K562 (cell line): ENCODE data around the gene HIRIP3. TPM values are rescaled to one million over a fixed set of nuclear protein-coding genes. Genes with fewer than 3 reads are reported as not detected.

ENCODE experiments used
- CTCFL ChIP-seq: IDR thresholded peaks from 2 replicates; pipeline ENCODE4 v1.6.1; 2011; ENCODE audit warnings: borderline replicate concordance, low read depth, mild to moderate bottlenecking, moderate library complexity, low read length; ENCODE audit not compliant: insufficient read depth, poor library complexity, severe bottlenecking
- EP400 ChIP-seq: fragments of 450-650 bp; IDR thresholded peaks from 2 replicates; pipeline ENCODE4 v1.6.1; 2017; ENCODE audit warnings: antibody characterized with exemption, mild to moderate bottlenecking, moderate library complexity
- ETV5 ChIP-seq: sonication (generic); formaldehyde crosslinking; IDR thresholded peaks from 2 replicates; pipeline ENCODE4 v1.4.0; 2020; ENCODE audit warnings: low read depth, mild to moderate bottlenecking, missing genetic modification reagents
- MTA1 ChIP-seq: fragments of 450-650 bp; IDR thresholded peaks from 2 replicates; pipeline ENCODE4 v1.6.1; 2017; ENCODE audit warnings: borderline replicate concordance
- NR2C2 ChIP-seq, 2 experiments: fragments of 200-800 bp in 1 of 2; sonication (Bioruptor generic) in 1 of 2; sonication (generic) in 1 of 2; formaldehyde crosslinking in 1 of 2; IDR thresholded peaks; 2 replicates each; pipeline versions ENCODE4 v1.6.1 to v1.8.0; 2016 to 2022; ENCODE audit warnings: mild to moderate bottlenecking in 1 of 2, missing compliant biosample characterization in 1 of 2, missing genetic modification characterization in 1 of 2, missing genetic modification reagents in 1 of 2
- SIN3A ChIP-seq, 2 experiments: fragments of 150-350 bp in 1 of 2; IDR thresholded peaks; 2 replicates each; pipeline ENCODE4 v1.6.1; 2011 to 2016; ENCODE audit warnings: borderline replicate concordance in 2 of 2, low read depth in 2 of 2, low read length in 2 of 2, mild to moderate bottlenecking in 2 of 2, moderate library complexity in 2 of 2; ENCODE audit not compliant: control insufficient read depth in 1 of 2
- SP2 ChIP-seq: IDR thresholded peaks from 2 replicates; pipeline ENCODE4 v1.6.1; 2011; ENCODE audit warnings: mild to moderate bottlenecking, low read depth, low read length, moderate library complexity; ENCODE audit not compliant: poor library complexity, severe bottlenecking; ENCODE audit errors: extremely low read depth
- USF2 ChIP-seq: sonication (generic); formaldehyde crosslinking; IDR thresholded peaks from 2 replicates; pipeline ENCODE4 v1.5.0; 2020; ENCODE audit warnings: missing genetic modification reagents
- polyA plus RNA-seq, 8 experiments: library from polyadenylated mRNA; depleted of rRNA in 4 of 8; stranded (reverse) in 5 of 8; unstranded in 3 of 8; fragments of >200 nt; fragmentation: Nextera tagmentation in 2 of 8; fragmentation: Illumina TruSeq in 1 of 8; extraction: Ambion mirVana in 2 of 8; extraction: Trizol in 1 of 8; gene quantifications; 2 replicates each; pipeline versions ENCODE4 v1.2.1 to v1.2.3, GENCODE V29; 2011 to 2014; ENCODE audit warnings: inconsistent platforms in 1 of 8, missing spikeins in 1 of 8
- total RNA-seq, 7 experiments: library from RNA; depleted of rRNA in 6 of 7; stranded (reverse); fragments of >200 nt in 6 of 7; fragmentation: Illumina TruSeq in 2 of 7; extraction: Trizol in 2 of 7; gene quantifications; 2 replicates each; pipeline versions ENCODE4 v1.2.1 to v1.2.3, GENCODE V29; 2011 to 2021; ENCODE audit warnings: low replicate concordance in 1 of 7

HIRIP3 gene
- total and polyA plus RNA-seq, 9 of the 15 experiments (the other 6 are each of a cell fraction or from before 2014, with no cell fraction given) = 3.3 to 38.2 (median 18.2) TPM

GRCh38 chr16:29974291-29975133 lies 20.9 kb downstream of the HIRIP3 start (continued):
- TF ChIP-seq SP2 = no peak
- no peak; the same call in 1 of the 2 replicates for TF ChIP-seq NR2C2 (CRISPR knock-in tag; IDR thresholded peaks at IDR 0.05)
- TF ChIP-seq NR2C2 (tag; IDR thresholded peaks at IDR 0.05) = 0 out of 2 replicates have a peak, but pooled peaks have one; percentile 30
- TF ChIP-seq USF2 (CRISPR knock-in tag) = no peak
- 0 out of 2 replicates have a peak, but pooled peaks have one; percentile 24 for TF ChIP-seq ETV5 (CRISPR knock-in tag)
- TF ChIP-seq SIN3A (IDR thresholded peaks at IDR 0.05; ENCODE audit: borderline replicate concordance in 2 of 2, control insufficient read depth in 1 of 2, low read depth in 2 of 2, low read length in 2 of 2) = 0 out of 4 replicates have a peak, but pooled peaks of 1 of the 2 experiments have one; percentile 30
- TF ChIP-seq CTCFL = no peak
- TF ChIP-seq EP400 = no peak; the same call in 1 of the 2 replicates
- TF ChIP-seq MTA1 = no peak
- TF ChIP-seq, all 486 proteins: peak for 19
